WERI-Rb-1 (cell line): ENCODE measurements around the gene HOXB3.

ENCODE experiments used
- DNase-seq: peaks from one replicate; pipeline ENCODE4 v3.0.0-alpha.2; 2020
- H3K27ac ChIP-seq: fragments of 250-450 bp; sonication (Bioruptor Pico); 2 replicates; pipeline ENCODE4 v1.5.1; 2020; ENCODE audit warnings: mild to moderate bottlenecking, moderate library complexity
- H3K27me3 ChIP-seq: fragments of 250-450 bp; sonication (Bioruptor Pico); 2 replicates; pipeline ENCODE4 v1.5.1; 2021; ENCODE audit warnings: mild to moderate bottlenecking, low read depth, moderate library complexity; ENCODE audit not compliant: insufficient read depth, severe bottlenecking
- H3K36me3 ChIP-seq: fragments of 250-450 bp; sonication (Bioruptor Pico); 2 replicates; pipeline ENCODE4 v1.5.1; 2020; ENCODE audit warnings: mild to moderate bottlenecking, moderate library complexity
- H3K4me3 ChIP-seq: 2 replicates; pipeline ENCODE4 v1.5.1; 2011; ENCODE audit warnings: low read depth, mild to moderate bottlenecking, control low read depth, low read length
- H3K9me3 ChIP-seq: fragments of 250-450 bp; sonication (Bioruptor Pico); 2 replicates; pipeline ENCODE4 v1.5.1; 2021; ENCODE audit warnings: mild to moderate bottlenecking, moderate library complexity; ENCODE audit not compliant: severe bottlenecking
- TF ChIP-seq, protein P1 (sequence below): IDR thresholded peaks from 2 replicates; pipeline ENCODE4 v1.5.1; 2011; ENCODE audit warnings: low read depth, mild to moderate bottlenecking, control low read depth, inconsistent platforms, low read length

The HOXB3 gene

DNA sequence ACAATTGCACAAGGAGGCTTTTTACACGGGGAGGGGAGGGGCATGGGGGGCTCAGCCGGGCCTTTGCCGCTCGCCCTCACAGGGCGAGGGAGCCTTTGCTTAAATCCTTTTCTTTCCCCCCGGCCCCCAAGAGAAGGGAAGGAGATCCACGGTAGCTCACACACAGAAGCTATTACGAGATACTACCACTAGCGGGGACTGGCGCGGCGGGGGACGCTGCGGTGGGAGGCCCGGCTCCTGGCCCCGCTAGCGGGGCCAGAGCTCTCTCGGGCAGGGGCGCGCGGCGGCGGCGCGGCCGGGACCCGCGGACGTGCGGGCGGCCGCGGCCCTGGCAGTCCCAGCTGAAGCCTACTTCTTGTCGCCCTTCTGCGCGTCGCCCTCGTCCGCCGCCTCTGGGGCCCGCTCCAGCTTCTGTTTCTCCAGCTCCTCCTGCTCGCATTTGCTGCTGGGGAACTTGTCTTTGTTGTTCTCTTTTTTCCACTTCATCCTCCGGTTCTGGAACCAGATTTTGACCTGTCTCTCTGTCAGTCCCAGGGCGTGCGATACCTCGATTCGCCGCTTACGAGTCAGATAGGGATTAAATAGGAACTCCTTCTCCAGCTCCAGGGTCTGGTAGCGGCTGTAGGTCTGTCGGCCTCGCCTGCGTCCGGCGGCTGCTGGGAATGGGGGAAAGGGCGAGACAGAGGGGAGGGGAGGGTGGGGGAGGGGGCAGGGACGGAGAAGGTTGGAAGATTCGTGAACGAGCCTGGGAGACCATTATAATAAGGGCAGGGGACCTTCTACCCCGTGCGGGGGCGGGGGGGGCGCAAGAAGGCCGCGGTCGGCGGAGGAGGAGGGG, 23.0 kb upstream of the HOXB3 start:
- peak overlapping the region; percentile 91 for H3K4me3 ChIP-seq
- H3K36me3 ChIP-seq: no peaks in the 10 kb centered on the region
- peak; percentile 65 for DNase-seq
- H3K9me3 ChIP-seq: no peaks in the 10 kb centered on the region
- no peak overlapping the region for H3K27ac ChIP-seq
- H3K27me3 ChIP-seq: peaks cover 82% of the 10 kb centered on the region
- TF ChIP-seq, protein P1, sequence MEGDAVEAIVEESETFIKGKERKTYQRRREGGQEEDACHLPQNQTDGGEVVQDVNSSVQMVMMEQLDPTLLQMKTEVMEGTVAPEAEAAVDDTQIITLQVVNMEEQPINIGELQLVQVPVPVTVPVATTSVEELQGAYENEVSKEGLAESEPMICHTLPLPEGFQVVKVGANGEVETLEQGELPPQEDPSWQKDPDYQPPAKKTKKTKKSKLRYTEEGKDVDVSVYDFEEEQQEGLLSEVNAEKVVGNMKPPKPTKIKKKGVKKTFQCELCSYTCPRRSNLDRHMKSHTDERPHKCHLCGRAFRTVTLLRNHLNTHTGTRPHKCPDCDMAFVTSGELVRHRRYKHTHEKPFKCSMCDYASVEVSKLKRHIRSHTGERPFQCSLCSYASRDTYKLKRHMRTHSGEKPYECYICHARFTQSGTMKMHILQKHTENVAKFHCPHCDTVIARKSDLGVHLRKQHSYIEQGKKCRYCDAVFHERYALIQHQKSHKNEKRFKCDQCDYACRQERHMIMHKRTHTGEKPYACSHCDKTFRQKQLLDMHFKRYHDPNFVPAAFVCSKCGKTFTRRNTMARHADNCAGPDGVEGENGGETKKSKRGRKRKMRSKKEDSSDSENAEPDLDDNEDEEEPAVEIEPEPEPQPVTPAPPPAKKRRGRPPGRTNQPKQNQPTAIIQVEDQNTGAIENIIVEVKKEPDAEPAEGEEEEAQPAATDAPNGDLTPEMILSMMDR: no peak; the same call in 1 of the 2 replicates

DNA sequence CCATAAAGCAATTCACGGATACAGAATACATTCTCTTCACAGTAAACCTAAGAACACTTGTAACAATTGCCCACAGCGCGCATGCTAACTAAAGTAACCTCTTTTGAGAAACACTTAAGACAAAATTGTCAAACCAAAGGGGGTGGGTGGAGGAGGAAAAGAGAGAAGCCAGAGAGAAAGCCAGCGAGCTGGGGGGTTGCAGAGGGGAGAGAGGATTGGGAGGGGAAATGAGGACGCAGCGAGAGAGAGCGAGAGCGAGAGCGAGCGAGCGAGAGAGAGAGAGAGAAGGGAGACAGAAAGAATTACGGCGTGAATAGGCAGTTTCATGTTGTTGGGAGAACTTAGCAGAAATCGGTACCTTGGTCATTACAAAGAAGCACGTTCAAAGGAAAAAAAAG, 22.4 kb upstream of the HOXB3 start:
- DNase-seq: no peak
- Histone ChIP-seq H3K4me3 (peak overlapping the region; percentile 91), H3K36me3 (no peaks in the 10 kb centered on the region), H3K27ac (no peak overlapping the region), H3K27me3 (peaks cover 79% of the 10 kb centered on the region), H3K9me3 (no peaks in the 10 kb centered on the region)
- TF ChIP-seq, protein P1: no peak

DNA sequence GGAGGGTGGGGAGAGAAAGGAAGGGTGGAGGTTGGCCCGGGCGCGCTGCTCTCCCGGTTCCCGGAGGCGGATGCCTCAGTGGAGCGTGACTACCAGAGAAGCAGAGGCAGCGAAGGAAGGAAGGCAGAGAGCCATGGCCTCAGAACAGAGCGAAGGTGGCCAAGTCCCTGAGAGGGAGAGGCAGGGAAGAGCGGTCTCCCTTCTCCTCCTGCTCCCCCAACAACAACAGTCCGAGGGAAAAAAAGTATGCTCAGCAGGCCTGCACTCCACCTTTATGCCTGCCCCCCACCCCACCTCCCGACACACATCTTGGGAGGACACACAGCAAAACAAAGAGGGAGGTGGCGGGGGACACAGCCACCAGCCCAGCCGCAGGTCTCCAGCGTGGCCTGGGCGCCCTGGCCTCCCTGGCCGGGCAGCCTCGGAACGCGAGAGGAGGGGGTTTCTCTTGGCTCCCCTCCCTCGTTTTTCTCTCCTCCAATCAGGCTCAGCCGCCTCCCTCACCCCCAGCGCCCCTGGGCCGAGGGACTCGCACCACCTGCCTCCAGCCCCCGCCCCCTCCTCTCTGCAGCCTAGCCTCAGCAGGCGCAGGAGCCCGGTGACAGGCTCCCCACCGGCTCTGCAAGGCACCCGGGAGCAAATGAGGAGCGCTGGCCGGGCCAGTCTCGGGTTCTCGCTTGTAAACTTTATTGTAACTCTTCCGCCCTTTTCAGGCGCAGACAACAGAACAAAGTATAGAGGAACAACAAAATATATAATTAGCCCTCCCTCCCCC, 21.8 kb upstream of the HOXB3 start:
- TF ChIP-seq, protein P1: no peak
- DNase-seq: peak; percentile 71
- Histone ChIP-seq H3K9me3 (no peaks in the 10 kb centered on the region), H3K27ac (no peak overlapping the region), H3K36me3 (no peaks in the 10 kb centered on the region), H3K27me3 (peaks cover 73% of the 10 kb centered on the region), H3K4me3 (peak overlapping the region; percentile 91)

DNA sequence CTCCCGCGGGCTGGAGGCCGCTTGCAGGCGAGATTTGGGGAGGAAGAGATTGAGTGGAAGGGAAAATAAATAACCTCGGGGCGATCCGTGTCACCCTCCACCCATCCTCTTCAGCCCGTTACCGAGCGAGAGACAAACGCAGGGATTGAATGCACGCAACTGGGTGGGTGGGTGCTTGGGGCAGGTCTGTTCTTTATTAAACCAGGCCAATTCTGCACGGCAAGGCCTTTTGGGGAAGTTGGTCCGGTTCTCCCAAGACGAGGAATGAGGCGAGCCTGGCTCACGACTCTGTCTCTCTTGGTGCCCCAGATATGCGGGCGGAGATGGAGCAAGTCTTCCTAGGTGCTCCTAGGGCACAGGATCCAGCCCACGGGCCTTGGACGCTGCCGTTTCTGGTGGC, 21.2 kb upstream of the HOXB3 start:
- TF ChIP-seq, protein P1: no peak
- Histone ChIP-seq H3K27ac (peak overlapping the region; percentile 59), H3K9me3 (no peaks in the 10 kb centered on the region), H3K27me3 (peaks cover 73% of the 10 kb centered on the region), H3K4me3 (peak overlapping the region; percentile 91), H3K36me3 (no peaks in the 10 kb centered on the region)
- no peak for DNase-seq

DNA sequence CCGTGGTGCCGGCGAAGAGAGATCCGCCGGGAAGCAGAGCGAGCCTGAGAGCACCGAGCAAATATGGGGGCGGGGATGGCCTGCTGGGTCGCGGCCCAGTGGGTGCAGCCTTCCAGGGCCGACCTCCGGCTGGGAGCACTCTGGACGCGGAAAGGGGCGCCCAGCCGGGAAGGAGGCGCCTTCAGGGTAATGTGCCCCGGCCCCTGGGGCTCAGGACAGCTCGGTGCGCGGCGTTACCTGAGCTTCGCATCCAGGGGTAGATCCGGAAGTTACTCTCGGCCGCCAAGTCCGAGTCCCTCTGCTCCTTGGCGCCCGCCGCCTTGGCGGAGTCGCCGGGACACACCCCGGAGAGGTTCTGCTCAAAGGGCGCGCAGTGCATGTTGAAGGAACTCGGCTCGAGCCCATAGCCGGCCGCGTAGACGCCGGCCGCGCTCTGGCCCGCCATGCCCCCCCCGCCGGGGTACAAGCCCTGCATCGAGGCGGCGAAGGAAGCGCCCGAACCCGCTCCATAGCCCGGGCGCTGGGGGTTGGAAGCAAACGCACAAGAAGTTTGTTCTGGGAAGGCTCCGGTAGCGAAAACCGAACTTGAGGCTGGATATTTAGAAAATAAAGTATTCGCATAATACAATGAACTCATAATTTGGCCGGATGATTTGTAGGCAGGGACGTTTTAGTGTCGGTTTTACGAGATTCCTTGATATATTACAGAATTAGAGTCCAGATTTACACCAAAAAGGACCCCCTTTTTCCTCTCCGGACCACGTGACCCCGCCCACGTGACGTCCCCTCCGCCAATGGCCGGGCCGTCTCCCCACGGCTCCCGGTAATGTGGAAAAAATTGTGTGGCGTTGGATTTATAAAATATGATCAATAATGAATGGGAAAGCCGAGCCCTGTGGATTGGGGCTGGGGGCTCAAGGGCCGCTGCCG, 20.5 kb upstream of the HOXB3 start, which contains the start of gene HOXB7:
Gene HOXB7 (minus strand): TSS at position 736 of the 930 bp plus-strand sequence. CDS start 99 bp downstream, at position 637.
- no peaks in the 10 kb centered on the region for H3K36me3 ChIP-seq
- TF ChIP-seq, protein P1: no peak
- no peaks in the 10 kb centered on the region for H3K9me3 ChIP-seq
- peak within 1 kb of the TSS; percentile 59 for H3K27ac ChIP-seq
- peaks cover 72% of the 10 kb centered on the region for H3K27me3 ChIP-seq
- DNase-seq: peak; percentile 78
- peak within 1 kb of the TSS; percentile 91 for H3K4me3 ChIP-seq
